HG03135 (cell line): Measurements from ENCODE around the gene ALS2.
A peak's percentile ranks its signal among the peaks of the same experiment; 100 is the strongest.
"Not testable (repeated sequence)": the region's sequence is repeated elsewhere in the genome, so short reads cannot be mapped to it uniquely, and the experiment has no call there.

ENCODE experiments used
- ATAC-seq: cut with Tn5 transposase; IDR thresholded peaks from one replicate; pipeline ENCODE4 v1.9.1; 2021; ENCODE audit warnings: mild to moderate bottlenecking, moderate library complexity; ENCODE audit not compliant: unreplicated experiment

The ALS2 gene

DNA sequence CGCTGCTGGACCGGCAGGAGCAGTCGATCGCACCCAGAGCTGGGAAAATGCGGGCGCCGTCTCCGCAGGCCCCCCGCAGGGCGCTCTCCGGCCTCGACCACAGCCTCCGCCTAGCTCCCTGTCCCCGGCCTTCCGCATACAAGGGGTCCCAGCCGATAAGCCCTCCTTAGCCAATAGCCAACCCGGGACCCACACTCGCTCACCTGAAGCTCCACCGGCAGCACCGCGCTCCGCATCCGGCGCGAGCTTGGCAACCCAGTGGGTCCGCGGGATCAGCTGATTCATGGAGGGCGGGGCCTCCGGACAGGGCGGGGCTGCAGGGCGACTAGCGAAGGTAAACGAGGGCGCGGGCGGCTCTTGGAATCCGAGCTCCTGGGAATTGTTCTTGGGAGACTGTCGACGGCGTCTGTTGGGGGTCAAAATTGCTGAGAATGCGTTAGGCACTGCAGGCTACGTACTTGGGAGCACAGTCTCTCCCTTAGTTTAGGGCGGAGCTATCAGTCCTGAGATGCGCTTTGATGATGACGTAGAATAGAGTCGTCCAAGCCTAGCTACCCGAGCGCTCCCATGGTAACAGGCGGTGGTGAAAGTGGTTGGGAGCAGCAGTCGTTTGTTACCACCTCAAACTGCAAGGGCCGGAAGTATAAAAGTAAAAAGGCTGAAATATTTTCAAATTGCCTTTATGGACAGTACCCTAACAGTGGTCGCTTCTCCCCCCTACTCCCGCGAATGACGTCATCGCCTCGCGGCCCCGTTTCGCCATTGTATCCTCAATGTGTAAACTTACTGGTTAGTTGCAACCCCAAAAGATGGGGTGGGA, at the start of gene ALS2:
TSS of gene ALS2 (minus strand) at position 260 of the 820 bp plus-strand sequence. CDS start 12,048 bp downstream, outside the sequence.
- peak; percentile 96 for ATAC-seq

DNA sequence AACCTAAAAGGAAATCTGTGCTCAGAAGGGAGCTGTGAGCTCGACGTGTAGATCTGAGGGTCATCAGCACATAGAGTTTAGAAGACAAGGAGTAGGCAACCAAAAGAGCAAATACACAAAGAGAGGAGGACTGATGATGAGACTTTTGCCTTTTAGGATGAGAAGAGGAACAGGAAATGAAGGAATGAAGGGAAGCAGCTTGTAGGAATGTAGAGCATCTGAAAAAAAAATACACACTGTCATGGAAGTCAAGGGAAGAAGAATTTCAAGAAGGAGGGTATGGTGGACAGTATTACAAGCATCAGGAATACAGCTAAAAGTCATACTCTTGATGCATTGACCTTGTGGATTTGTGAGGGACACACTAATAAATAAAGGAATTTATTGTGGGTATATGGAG, 47.5 kb upstream of the ALS2 start:
- ATAC-seq = no peak

DNA sequence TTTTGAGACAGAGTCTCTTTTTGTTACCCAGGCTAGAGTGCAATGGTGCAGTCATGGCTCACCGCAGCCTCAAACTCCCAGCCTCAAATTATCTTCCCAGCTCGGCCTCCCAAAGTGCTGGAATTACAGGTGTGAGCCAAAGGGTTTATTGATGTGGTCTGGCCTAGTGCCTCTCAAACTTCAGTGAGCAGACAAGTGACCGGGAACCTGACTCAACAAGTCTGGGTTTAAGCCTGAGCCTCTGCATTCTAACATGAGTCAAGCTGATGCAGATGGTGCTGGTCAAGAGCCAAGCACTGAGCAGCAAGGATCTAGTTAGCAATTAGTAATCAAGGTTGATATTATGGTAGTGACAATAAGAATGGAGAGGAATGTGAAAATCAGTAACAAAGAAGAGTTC, 46.9 kb upstream of the ALS2 start:
- ATAC-seq = no peak

DNA sequence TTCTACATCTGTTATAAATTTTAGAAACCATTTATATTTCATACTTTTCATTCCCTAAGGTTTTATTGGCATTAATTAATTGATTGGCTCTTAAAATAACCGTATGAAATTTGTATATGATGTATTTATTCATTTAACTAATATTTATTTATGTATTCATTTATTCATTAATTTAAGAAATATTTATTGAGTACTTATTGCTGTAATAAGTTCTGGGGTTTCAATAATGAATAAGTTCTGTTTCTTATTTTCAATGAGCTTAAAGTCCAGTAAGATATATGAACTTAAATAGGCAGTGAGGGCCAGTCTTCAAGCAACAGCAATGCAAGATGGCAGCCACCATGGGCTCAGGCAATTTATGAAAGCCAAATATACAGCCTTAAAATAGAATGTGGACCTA, 43.5 kb upstream of the ALS2 start:
- ATAC-seq = no peak

DNA sequence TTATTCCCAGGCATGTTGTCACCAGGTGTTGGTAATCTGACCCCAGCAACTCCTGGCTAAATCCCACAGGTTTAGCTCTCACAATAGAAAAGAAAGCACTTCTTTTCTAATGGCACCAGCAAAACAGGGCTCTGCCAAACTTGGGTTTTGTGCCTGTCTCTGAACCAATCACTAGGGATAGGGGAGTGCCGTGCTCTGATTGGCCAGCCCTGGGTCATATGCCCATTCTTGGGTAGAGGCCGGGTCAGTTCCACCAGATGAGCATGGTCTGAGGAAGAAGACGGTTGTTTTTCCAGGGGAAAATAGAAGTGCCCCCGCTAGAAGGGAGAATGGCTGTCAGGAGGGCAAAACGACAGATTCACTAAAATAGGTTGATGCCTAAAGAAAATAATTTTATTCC, 40.3 kb upstream of the ALS2 start:
- ATAC-seq = no peak

DNA sequence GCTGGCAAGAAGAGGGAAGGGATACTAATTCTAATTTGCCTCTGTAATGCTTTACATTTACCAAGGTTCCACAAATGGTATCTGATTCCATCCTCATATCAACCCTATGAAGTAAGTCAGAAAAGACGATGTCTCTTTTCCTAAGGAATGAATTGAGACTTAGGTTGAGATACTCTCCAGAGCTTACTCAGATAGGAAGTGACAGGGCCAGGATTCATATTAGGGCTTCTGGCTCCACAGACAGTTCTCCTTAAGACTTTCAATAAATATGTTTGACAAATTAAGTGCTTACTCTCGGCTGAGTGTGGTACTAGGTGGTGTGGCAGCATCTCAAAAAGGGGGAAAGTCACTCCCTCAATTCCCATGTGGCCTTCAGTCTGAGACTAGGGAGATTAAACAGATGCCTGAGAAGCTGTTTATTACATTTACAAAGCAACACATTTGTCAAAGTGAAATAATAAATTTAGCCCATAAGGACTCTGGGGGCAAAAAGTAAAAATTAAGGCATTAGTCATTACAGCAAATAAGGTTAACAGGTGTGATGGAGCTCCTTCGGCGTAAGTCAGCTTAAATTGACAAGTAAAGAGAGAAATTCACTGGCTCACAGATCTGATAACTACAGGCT, 39.8 kb upstream of the ALS2 start:
- ATAC-seq = no peak

DNA sequence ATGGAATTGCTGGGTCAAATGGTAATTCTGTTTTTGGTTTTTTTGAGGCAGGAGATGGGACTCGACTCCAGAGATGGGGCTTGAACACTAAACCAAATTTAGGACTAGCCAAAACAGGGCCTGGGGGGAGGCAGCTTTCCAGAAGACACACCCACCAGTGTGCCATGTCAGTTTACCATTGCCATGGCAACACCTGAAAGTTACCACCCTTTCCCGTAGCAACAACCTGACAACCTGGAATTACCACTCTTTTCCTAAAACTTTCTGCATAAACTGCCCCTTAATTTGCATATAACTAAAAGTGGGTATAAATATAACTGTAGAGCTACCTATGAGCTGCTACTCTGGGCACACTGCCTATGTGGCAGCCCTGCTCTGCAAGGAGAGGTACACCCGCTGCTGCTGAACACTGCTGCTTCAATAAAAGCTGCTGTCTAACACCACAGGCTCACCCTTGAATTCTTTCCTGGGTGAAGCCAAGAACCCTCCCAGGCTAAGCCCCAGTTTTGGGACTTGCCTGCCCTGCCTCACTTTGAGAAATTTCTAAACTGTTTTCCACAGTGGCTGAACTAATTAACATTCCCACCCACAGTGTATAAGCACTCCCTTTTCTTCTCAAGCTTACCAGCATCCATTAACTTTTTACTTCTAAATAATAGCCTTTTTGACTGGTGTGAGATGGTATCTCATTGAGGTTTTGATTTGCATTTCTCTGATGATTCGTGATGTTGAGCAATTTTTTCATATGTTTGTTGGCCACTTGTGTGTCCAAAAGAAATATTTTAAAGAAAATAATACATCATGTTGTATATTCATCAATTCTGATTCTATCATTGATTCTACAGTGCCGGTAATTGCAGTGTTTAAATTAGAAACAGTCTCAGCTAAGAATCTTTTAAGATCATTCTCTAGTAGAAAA, 36.2 kb upstream of the ALS2 start:
- ATAC-seq = no peak

DNA sequence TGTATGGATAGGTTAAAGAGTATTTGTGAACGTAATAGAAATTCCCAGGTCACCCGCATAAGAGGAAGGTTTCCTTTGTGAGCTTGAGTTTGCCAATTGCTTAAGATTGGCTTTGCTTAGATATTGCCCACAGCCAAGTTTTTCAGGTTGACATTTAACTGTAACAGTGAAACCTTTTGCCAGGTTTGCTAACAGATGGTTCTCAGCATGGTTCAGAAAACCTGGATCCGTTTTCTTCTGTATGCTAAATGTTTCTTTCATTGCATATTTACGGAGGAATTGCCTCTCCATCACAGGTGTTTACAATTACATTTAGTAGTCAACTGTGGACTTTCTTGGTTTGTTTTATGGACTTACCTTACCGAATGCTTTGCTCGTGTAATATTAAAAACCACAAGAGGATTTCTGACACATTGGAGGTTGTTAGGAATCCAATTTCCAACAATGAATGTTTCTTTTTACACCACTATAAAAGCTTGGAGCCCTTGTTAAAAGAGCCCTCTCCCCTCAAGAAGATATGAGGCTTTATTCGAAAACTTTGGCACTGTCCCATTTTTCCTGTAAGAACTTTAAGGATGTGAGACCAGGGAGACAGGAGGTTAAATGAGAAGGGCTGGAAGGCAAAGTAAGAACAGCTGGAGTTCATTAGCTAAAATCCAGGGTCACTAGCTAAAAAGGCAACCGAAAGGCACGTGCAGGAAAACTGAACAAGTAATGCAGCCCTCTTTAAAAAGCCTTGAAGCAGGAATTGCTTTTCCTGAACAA, 33.4 kb upstream of the ALS2 start:
- ATAC-seq = no peak

DNA sequence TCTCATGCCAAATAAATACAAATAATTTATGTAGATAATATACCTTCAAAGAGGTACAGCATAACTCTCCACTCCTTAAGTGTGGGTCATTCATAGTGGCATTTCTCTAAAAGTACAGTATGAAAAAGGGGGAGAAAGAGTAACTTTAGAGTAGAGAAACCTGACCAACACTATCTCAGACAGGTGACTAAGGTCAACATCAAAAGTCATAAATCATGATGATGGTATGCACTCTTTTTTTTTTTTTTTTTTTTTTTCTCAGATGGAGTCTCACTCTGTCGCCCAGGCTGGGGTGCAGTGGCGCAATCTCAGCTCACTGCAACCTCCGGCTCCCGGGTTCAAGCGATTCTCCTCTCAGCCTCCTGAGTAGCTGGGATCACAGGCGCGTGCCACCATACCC, 29.9 kb upstream of the ALS2 start:
- ATAC-seq = not testable (repeated sequence)

DNA sequence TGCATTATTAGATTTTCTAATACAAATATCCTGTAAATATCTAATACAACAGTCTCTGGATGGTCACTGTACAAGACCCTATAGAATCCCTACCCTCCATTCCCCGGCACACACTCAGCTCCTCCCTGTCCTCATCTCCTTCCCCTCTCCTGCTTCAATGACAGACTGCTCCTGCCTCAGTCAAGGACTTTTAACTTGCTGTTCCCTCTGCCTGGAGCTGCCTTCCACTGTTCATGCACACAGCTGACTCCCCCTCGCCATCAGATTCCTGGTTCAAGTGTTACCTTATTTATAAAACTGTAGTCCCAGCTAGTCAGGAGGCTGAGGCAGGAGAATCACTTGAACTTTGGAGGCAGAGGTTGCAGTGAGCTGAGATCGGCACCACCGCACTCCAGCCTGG, 28.9 kb upstream of the ALS2 start:
- ATAC-seq = no peak

DNA sequence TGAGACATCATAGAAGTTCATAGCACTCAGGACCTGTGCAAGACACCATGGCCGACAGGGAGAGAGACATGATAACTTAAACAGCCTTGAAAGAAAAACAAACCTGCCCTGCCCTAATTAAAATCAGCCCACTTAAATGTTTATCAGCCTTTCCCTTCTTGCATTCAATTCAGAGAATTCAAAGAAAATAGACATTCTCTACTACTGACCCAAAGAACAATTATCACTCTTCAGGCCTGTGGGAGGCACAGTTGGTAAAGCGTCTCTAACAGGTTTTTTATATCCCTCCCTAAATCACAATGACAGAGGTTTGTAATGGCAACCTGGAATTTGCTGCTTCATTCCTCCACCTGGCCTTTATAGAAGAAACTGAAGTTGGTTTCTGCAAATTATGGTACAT, 27.3 kb upstream of the ALS2 start:
- no peak for ATAC-seq

DNA sequence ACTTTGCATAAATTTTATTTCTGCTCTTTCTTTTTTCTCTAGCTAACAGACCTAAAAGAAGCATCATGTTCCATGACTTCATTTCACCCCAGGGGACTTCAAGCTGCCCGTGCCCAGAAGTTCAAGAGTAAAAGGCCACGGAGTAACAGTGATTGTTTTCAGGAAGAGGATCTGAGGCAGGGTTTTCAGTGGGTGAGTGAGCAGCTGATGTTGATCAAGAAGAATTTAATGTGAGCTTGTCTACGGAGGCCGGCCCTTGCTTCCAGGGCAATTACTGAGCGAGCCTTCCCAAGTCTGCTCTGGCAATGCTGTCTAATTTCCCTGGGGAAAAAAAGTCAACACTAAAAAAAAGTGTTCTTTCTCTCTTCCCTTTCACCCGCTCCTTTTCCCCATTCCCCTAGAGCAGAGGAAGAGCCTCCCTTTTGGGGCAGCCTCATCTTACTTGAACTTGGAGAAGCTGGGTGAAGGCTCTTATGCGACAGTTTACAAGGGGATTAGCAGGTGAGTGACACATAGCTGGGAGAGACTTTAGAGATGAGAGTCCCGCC, 26.8 kb upstream of the ALS2 start:
- ATAC-seq = no peak

DNA sequence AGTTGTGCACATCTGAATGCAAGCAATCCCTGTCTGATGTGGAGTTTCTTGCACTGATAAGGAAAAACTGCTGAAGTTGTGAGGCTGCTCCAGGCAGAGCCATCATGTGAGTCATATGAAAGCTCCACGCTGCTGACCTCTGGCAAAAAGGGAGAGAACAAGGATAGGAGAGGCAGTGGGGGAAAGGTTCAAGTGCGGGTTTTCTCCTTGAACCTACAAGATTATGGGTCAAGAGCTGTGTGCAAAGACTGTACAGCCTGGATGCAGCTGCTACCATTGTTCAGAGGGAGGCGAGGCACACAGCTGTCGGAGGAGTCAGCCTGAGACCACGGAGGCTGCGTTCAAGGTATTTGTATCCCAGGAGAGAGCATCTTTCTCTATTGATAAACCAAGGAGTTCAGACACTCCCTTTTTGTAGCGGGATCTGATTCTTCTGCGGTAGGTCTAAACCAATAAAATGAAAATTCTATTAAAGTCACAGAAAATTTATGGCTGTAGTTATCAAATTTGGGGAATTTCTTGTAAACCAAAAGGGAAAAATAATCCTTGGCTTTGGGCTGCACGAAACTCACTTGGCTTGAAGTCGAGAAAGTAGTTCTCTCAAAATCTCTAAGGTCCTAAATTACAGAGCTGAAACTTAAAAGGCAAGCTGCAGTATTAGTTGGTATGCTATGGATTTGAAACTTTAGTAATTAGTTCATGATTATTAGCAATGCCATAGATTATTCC, 25.9 kb upstream of the ALS2 start, which contains the start of gene CDK15:
TSS of gene CDK15 (plus strand) at position 96 of the 729 bp plus-strand sequence. CDS start at position 224, 128 bp downstream.
- ATAC-seq = no peak

DNA sequence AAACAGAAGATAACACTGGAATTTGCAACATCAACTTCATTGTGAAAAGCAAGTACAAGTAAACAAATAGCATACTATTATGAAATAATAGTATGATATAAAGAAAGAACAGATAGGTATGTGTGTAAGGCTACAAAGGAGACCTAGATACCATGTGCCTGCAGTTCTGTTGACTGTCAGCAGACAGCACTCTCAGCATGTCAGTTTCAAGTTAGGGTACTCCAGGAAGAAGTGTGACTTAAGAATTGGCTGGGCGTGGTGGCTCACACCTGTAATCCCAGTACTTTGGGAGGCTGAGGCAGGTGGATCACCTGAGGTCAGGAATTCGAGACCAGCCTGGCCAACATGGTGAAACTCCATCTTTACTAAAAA, 18.2 kb upstream of the ALS2 start:
- ATAC-seq = not testable (repeated sequence)

DNA sequence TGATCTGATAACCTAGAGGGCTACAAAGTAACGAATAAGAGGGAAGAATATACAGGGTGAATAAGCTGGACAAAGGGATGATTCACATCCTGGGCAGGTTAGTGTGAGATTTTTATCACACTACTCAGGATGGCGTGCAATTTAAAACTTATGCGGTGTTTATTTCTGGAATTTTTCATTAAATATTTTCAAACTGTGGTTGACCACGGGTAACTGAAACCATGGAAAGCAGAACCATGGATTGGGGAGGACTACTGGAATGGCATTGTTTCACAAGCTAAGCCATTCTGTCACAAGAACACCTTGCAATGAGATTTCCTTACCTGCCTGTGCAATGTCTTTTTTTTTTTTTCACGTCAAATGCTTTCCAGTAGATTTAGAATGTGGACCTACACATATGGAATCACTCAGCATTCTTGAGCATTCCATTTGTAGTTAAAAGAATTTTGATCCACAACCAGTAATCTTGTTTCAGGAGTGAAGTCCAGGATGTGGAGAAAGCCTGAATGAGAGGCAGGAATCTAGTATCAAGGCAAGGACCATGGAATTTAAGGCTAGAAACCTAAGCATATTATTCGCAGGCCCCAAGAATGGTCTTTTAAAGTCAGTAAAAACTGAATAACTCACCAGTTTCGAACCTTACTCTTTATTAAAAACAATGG, 17.6 kb upstream of the ALS2 start:
- no peak for ATAC-seq

DNA sequence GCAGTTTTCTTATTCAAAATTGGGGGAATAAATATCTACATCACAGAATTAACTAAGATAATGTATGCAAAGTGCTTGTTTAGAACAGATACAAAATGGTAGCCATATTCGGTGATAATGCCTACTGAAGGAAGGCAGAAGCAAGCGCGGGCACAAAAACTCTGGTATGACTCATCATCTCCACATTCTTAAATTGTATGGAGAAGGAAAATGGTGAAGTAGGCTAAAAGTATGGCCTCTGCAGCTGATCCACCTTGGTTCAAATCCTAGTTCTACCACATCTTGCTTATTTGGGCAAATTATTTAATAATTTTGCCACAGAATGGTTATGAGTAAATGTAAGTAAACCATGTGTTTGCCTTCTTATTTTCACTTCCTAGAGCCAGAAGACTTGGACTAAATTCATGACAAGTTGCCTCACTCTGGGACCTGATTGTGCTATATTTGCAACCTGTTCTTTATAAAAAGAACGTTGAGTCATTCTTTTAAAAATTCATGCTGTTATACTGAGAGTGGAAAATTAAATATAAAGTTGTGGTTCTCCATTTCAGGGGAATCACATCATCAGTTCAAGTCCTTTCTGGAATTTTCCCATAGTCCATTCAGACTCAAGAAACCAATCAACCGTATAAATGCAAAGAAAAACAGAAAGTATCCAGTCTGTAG, 16.6 kb upstream of the ALS2 start:
- no peak for ATAC-seq

DNA sequence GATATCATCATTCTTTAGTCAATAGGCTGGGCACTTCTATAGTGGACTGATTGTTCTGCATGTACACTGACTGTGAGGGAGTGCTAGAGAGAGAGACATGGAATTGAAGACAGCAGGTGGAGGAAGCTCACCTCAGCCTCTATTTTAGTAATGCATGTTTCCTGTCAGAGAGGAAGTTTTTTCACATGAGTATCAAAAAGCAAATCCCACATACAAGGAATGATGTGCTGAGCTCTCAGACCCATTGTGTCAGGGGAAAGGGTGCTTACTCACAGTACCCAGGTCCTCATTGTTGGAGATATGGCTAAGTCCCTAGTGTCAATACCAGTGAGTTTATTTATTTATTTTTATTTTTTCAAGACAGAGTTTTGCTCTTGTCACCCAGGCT, 15.7 kb upstream of the ALS2 start:
- ATAC-seq = no peak

DNA sequence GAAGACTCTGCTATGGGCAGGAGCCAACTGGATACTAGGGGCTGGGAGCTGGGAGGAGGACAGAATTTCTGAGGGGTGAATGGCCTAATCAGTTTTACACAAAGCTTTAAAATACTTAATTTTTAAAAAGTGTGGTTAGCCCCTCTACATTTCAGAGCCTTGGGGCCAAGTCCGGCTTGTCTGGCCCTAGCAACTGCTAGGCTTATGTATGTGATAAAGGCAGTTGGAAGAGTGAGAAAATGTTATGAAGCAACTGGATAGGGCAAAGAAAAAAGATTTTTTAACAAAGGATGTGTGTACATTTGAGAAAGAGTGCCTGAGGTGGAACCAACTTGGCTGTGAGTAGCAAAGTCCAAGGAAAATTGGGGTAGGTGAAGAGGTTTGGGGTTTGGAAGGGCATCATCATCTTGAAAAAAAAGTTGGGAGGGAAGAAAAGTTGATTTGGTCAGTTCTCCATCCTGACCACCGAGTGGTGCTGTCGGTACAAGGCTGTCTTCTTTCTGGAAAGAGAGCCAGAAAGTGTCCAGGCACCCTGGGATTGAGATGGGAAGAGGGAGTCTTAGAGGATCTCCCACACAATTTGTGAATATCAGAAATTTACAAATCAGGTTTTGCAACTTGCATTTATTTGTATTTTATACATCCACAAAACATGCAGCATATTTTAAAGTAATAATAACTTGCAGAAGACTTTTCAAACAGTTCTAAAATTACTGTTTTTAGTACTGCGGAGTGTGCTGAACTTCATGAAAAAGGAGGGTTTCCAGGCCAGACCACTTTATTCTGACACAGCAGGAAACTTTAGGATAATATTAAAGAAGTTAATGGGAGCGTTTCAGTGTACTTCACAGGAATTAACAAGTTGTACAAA, 15.1 kb upstream of the ALS2 start:
- no peak for ATAC-seq
